Adipose tissue (tissue), 3 donors: ENCODE results near the gene KRT77. TPM values are rescaled to one million over a fixed set of nuclear protein-coding genes. Genes with fewer than 3 reads are reported as not detected.

Experiments
- H3K27ac ChIP-seq: one replicate; pipeline ENCODE4 v1.5.1; 2013; ENCODE audit warnings: low read depth, low read length
- WGBS, 3 donors: extraction: QIAGEN DNeasy Blood & Tissue Kit; methylation state at CpG; one replicate each; pipeline ENCODE4 v1.1.7; 2013; 5-methylcytosine and 5-hydroxymethylcytosine counted together
- polyA plus RNA-seq, 3 donors: library from polyadenylated mRNA; stranded (reverse); fragments of 200-250 nt; gene quantifications; one replicate each; pipeline ENCODE4 v1.2.3, GENCODE V29; 2013
- donor health status: healthy with polysubstance abuse.
- donor health status: Bipolar disorder and iron deficiency.
- donor health status: healthy.

KRT77 gene
- polyA plus RNA-seq, 3 donors, result 0.01 to 0.08 TPM; not detected in 1

DNA sequence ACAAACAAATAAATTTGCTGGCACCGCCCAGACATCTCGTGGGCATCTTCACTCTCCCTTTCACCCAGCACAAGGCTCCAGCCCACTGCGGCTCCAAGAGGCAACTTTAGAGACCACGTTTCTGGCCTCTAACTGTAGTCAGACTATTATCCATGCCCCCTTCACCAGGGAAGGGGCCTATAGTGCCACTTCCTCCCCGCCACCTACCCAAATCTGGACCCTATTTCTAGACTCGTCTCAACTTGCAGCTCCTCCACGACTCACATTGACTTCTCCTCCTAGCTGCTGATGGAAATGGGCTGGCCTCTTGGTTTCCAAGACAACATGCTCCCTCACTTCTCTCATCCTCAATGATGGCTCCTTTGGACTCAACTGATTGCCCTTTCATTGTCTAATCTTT, 35.4 kb downstream of the KRT77 start:
- no peak overlapping the region for H3K27ac ChIP-seq
- 71 to 84% (median 78%) methylated on average over 7 of the region's 7 CpGs for WGBS, 3 donors

DNA sequence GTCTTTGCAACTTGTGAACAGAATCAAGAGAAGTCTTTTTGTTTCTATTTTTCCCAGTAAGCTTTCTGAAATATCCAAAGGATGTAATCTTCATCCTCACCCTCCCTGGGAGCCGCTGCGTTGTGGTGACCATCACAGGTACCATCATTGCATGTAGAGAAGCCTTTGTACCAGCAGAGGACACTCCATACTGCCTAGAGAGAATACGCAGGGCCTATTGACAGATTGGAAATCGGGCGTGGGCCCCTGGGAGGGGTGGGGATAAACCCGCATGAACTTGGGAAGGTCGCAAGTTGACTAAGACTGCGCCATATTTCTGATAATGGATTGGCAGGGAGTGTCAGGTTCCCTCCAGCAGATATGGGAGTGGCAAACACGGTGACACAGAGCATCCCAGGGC, 35.8 kb downstream of the KRT77 start:
- H3K27ac ChIP-seq, result no peak overlapping the region
- WGBS, 3 donors, result 51 to 80% (median 71%) methylated on average over 9 of the region's 9 CpGs

DNA sequence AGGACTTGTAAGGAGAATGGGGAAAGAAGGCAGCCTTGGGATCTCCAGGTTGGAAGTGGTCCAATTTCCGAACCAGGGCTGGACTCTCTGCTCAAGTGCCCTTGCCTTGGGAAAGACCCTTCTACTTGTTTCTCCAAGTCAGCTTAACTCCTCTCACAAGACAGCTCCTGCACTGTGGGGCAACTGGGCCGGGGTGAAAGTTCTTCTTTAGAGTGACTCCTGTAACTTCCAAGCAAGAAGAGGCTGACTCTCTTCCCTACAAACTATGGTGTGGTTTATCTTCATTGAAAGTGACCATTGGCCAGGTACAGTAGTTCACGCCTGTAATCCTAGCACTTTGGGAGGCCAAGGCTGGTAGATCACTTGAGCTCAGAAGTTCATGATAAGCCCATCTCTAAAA, 36.9 kb downstream of the KRT77 start:
- WGBS, 3 donors, result 66 to 87% (median 76%) methylated on average over 3 of the region's 3 CpGs
- no peak overlapping the region for H3K27ac ChIP-seq

DNA sequence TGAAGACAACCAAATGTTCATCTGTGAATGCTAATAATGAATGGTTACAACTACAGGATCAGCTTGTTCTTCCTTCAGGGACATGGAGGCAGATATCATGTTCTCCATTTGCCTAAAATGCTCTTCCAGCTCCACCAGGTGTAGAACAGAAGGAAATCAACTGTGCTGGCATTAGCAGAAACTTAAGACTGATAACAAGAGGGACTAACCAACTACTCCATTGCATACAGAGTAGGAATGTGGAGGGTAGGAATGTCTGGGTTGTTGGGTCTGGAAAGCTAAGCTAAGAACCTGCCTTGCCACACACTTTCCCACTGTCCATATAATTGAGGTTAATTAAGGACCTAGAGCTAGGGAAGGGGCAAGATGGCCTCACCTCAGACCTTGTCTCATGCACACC, 39.9 kb downstream of the KRT77 start:
- no peak overlapping the region for H3K27ac ChIP-seq

DNA sequence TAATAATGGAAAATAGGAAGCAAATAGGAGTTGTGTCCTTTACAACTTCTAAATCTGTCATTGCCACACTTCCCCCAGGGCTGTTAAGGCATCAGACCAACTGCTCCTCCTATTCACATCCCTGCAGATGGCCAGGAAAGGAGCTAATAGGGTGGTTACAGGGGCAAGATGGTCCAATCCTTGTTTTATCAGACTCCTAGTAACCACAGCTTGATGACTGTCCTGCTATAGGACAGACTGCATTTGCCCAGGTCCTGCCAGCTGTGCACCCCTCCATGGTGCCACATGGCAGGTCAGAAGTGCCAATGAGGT, 40.5 kb downstream of the KRT77 start:
- no peak overlapping the region for H3K27ac ChIP-seq

DNA sequence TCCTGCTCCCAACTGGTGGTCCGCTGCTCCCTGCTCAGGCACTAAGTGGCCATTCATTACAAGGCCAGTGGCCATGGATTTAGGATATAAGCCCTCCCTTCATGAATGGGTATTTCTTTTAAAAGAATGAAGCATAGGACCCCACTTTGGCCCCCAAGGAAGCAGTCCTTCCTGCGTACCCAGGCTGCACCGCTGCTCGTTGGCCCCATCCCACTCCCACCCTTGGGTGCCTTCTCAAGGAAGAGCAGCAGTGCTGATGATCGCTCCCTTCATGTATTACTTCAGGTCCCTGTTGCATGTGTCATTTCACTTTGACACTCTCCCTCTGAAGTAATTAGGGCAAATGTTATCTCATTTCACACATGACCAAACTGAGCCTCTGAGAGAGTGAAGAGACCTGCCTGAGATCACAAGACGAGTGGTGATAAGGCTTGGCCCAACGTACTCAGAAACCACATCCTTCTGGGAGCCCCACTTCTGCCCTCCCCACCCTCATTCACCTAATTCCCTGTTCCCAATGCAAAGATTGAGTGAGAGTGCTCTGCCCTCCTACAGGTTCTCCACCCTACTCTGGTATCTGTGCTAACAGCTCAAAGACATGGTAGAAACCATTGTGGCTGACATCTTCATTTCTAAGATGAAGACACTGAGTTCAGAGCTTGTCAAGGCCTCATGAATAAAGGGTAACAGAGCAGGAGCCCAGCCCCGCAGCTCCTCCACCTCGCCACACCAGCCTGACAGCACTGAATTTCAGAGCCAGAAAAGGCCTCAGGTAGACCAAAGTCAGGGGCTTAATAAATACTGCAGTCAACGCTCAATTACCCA, 41.0 kb downstream of the KRT77 start:
- WGBS, 3 donors, result 68 to 83% (median 70%) methylated on average over 10 of the region's 10 CpGs
- no peak overlapping the region for H3K27ac ChIP-seq

DNA sequence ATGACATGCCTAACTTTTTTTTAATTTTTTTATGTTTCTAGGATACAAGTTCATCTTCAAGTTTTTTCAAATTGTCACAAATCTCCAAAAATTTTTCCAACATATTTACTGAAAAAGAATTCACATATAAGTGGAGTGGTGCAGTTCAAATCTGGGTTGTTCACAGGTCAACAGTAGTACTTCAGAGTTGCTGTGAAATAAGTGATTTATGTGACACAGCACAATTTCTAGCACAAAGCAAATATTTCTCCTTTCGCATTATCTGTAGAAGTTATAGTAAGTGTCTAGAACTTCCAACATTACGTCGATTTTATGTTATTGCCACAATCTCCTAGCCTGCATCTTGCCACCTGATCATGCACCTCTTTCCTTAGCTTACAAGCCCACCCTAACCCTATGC, 41.7 kb downstream of the KRT77 start:
- no peak overlapping the region for H3K27ac ChIP-seq
- WGBS, 3 donors, result 80 to 94% (median 89%) methylated on average over 3 of the region's 3 CpGs

DNA sequence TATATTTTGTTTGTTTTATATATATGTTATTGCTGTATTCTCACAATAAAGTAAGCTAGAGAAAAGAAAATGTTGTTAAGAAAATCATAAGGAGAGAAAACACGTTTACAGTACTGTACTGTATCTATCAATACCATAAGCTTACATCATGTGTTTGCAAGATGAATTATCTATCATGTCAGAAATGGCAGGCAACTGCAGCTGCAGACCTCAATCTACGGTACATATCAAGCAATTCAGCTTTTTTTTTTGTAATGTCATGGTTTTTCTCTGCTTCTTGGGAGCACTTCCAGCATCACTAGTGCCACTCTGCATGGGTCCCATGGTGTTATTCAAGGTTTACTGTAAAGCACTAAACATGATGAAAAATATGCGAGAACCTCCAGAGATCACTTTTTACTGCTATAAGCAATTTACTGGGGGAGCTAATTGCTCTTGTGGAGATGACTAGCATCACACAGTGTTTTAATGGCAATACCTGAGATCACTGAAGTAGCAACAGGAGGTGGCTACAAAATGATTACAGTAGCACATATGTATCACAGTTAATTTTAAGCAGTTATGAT, 42.3 kb downstream of the KRT77 start:
- 72 to 76% (median 72%) methylated on average over 3 of the region's 3 CpGs for WGBS, 3 donors
- H3K27ac ChIP-seq, result no peak overlapping the region

DNA sequence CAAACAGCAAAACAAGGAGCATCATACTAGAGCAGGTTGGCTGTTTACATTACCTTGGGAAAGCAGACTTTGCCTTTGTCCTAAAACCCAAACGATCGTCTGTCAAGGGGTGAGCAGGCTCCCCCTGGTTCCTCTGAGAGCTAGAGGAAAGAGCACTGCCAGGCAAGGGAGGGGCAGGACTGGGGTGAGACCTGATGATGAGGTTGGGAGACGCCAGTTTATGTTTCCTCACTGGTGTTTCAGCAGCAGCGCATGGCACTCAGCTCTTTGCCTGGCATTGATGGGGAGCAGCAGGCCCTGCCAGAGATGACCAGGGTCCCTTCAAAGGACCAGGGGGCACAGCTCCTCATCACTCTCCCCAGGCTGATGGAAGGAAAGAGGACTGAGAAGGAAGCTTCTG, 43.4 kb downstream of the KRT77 start:
- no peak overlapping the region for H3K27ac ChIP-seq
- WGBS, 3 donors, result 73 to 83% (median 77%) methylated on average over 4 of the region's 4 CpGs

DNA sequence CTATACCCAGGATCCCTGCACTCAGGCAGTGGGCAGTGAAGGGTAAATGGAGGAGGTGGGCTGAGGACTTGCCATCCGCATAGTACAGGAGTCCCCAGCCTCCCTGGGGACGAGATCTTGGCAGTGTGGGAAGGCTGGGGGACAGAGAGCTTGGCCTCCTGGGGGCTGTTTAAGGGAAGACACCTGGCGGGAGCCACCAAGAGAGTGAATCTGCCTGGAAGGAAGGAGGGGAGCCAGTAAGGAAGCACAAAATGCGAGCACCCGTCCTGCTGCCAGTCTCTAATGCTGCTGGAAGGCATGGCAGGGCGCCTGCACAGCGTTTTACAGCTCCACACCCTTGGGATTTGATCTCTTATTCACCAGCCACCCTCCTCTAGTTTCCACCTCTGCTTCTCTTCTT, 43.9 kb downstream of the KRT77 start:
- H3K27ac ChIP-seq, result no peak overlapping the region
- 49 to 72% (median 53%) methylated on average over 7 of the region's 7 CpGs for WGBS, 3 donors

DNA sequence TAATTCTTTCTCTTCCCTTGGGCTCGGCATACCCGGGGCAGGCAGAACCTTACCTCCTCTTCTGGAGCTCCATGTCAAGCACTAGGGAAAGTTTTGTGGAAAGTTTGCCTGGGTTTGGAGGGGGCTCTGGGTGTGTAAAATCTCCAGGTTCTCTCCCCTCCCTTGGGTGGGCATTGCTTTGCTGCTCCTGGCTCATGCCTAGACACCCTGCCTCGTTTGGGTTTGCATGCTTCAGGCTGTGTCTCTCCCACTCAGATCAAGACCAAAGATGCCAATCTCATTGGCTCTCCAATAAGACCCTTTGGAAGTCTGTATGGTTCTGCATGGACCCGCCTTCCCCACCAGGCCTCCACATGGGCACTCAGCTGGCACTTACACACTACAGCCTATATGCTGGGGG, 45.1 kb downstream of the KRT77 start:
- no peak overlapping the region for H3K27ac ChIP-seq
- 67 to 81% (median 78%) methylated on average over 4 of the region's 4 CpGs for WGBS, 3 donors

DNA sequence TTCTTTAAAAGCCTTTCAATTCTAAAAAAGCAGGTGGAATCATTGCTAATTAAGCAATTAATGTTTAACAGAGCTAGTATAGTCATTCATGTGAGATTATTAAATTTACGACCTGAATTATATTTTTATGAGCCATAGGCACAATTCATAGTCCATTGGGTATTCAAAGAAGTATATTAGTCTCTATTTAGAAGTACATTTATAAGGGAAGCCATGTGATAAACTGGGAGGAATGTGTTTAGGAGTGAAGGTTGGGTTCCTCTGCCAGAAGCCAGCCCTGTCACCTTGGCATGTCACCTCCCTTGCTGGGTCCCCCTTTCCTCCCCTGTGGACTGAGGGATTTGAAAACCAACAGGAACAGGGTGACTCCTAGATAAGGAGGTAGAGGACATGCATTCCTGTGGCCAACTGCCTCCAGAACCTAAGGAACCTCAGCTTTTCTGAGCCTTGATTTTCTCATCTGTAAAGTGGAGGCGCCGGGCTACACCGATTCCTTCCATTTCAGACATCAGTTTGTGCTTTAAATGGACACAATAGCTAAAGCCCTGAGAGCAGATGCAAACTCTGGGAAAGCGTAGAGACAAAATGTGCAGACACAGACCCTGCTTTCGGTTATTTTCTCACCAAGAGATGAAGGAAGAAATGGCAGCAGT, 45.9 kb downstream of the KRT77 start:
- H3K27ac ChIP-seq, result no peak overlapping the region
- WGBS, 3 donors, result 78 to 90% (median 79%) methylated on average over 6 of the region's 6 CpGs

DNA sequence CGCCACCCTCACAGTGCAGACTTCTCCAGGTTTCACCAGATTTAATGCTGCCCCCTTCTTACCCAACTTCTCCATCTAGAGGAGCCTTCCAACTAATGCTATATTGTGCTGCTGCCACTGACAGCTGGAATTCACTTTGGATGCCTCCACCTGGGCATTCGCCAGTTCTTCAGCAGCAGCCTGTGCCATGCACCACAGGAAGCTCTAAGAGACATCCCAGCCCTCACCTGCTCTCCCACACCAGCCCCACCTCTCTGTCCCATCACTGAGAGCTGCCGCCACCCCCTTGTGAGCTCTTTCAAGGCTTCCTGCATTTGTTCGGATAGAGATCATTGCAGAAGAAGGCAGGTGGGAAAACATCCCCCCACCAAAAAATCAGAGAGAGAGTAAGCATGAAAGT, 46.7 kb downstream of the KRT77 start:
- no peak overlapping the region for H3K27ac ChIP-seq
- WGBS, 3 donors, result 72 to 81% (median 81%) methylated on average over 4 of the region's 4 CpGs

DNA sequence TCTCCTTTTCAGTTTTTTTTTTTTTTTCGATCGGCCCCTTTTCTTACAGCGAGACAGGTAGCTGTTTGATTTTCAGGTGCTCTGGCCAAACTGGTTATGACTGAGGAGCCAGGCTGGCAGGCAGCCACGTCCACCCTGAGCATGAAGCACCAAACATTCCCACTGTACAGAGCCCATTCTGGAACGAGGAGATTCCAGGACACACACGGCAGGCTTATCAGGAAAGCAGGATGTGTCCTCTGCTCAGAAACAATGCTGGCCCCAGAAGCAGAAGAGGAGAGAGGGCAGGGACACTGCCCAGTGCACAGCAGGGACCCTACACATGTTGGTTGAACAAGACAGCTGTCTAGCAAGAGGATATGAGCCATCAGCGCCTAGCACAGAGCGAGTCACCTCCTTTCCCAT, 47.6 kb downstream of the KRT77 start:
- WGBS, 3 donors, result 48 to 67% (median 64%) methylated on average over 8 of the region's 8 CpGs
- H3K27ac ChIP-seq, result no peak overlapping the region

DNA sequence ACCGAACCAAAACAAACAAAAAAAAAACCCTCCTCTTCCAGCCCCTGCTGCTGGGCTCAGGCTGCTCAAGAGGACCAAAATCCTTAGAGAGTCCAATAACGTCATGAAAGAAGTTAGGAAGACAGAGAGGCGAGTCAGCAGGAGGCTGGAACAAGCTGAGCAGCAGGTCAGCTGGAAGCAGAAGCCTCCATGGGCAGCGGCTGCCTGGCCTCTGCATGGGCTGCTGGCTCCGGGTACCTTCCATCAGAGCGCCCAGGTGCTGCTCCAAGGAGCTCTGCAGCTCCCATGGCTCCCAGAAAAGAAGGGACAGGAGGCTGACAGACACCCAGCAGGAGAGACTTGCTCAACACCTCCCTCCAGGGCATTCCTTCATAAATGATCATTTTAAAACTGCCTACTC, 48.1 kb downstream of the KRT77 start:
- H3K27ac ChIP-seq, result no peak overlapping the region
- WGBS, 3 donors, result 56 to 66% (median 63%) methylated on average over 6 of the region's 6 CpGs

DNA sequence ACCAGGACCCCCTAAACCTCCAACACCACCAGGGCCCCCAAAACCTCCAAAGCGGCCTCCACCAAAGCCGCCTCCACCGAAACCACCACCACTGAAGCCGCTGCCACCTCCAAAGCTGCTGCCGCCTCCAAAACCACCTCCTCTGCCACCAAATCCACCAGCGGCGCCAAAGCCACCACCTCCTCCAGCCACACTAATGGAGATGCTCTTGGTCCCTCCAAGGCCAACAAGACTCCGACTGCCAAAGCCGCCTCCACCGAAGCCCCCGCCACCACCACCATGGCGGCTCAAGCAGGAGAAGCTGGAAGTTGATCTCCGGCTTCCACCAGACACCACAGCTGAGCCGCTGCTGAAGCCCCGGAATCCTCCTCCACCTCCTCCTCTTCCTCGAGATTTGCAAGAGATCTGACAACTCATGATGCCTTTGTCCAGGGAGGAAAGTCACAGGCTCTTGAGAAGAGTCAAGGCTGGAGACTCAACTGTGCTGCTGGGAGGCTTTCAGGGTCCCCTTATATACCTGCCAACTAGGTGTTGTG, 51.5 kb downstream of the KRT77 start, which contains the start of gene KRT2:
KRT2 (minus strand) TSS at position 486 of the 536 bp plus-strand sequence; CDS start at position 417, 69 bp downstream.
- 91 to 97% (median 97%) methylated on average over 16 of the region's 16 CpGs for WGBS, 3 donors
- no peak within 1 kb of the TSS for H3K27ac ChIP-seq

DNA sequence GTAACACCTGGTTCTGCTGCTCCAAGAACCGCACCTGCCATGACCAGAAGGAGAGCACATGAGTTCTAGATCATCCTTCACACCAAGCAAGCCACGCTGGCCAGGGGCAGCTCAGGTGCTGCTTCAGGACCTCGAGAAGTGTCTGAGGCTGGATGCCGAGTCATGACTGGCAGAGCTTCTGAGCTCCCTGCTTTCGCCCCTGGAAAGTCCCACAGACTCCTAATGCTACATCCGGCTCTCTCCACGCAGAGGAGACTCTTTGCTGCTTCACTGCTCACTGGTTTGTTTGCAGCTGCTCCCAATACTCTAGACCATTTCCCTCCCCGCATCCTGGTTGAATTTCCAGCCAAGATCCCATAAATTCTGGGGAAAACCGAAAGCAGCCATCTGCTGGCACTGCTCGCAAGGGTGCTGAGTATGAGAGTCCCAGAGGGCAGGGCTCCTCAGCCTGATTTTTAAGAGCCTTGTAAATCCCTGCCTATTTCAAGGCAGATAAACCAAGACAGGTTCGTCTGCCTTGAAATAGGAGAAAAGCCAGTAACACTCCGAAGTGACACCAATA, 52.7 kb downstream of the KRT77 start:
- WGBS, 3 donors, result 48 to 71% (median 68%) methylated on average over 12 of the region's 12 CpGs
- H3K27ac ChIP-seq, result no peak overlapping the region

DNA sequence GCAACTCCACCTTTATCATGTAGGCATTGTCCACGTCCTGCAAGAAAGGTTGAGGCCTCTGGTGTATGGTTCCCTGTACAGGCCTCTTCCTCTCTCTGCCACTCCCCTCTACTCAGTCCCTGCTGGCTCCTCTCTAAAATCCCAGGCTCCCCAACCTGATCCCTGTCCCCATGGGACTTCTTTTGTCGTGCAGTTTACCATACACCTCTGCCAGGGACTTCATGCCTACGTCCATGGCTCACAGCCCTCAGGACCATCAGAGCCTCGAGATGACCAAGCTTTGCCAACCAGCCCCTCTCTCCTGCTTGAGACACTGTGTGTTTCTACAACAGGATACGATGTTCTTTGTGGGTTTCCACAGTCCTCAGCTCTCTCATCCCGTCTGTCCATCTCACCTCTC, 54.3 kb downstream of the KRT77 start:
- H3K27ac ChIP-seq, result no peak overlapping the region
- 62 to 76% (median 72%) methylated on average over 6 of the region's 6 CpGs for WGBS, 3 donors

DNA sequence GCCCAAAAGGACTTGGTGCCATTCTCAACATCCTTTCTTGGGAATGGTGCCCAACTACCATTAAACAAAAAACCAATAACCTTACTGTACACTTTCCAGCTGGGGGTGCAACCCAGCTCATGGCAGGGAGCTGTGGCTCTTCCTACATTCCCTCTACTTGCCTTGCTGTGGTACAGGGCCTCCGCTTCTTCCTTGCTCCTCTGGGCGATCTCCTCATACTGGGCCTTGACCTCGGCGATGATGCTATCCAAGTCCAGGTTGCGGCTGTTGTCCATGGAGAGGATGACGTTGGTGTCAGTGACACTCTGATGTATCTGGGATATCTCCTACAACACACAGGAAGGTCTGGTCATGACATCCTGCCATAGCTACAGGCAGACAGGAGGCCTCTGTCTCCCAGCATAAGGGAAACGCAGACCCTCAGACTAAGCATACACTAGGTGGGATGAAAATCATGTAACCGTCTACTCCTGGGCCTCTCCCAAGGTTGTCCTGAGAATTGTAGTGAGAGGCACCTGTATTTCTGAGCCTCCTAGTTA, 55.2 kb downstream of the KRT77 start:
- no peak overlapping the region for H3K27ac ChIP-seq
- 93 to 95% (median 93%) methylated on average over 8 of the region's 8 CpGs for WGBS, 3 donors
